ENCODE measurements around the gene SIGLEC9.

Gene SIGLEC9

GRCh38 chr19:51114087-51114729 is 10.5 kb upstream of the SIGLEC9 start:
- no peak for DNase-seq (ENCODE audit: low read depth)
- no peak overlapping the region for H3K4me3 ChIP-seq (ENCODE audit: low read depth, low read length)
- no peak for TF ChIP-seq CTCF (conservative IDR thresholded peaks at IDR 0.05; ENCODE audit: low read depth, low read length)

- DNase-seq (ENCODE audit: low read depth): no peak
- TF ChIP-seq CTCF (conservative IDR thresholded peaks at IDR 0.05; ENCODE audit: low read depth, low read length): no peak
- H3K4me3 ChIP-seq (ENCODE audit: low read depth, low read length): no peak overlapping the region
These were observed 7.9 kb upstream of the SIGLEC9 start for GRCh38 chr19:51116736-51117286.

GRCh38 chr19:51119101-51119500 is 5.6 kb upstream of the SIGLEC9 start:
- no peak overlapping the region for H3K4me3 ChIP-seq (ENCODE audit: low read depth, low read length)
- no peak for DNase-seq (ENCODE audit: low read depth)
- TF ChIP-seq CTCF (conservative IDR thresholded peaks at IDR 0.05; ENCODE audit: low read depth, low read length): no peak

- no peak for TF ChIP-seq CTCF (conservative IDR thresholded peaks at IDR 0.05; ENCODE audit: low read depth, low read length)
- DNase-seq (ENCODE audit: low read depth): peak; percentile 38
- H3K4me3 ChIP-seq (ENCODE audit: low read depth, low read length): no peak overlapping the region
These were observed 5.1 kb upstream of the SIGLEC9 start for GRCh38 chr19:51119611-51120010.

- no peak for TF ChIP-seq CTCF (conservative IDR thresholded peaks at IDR 0.05; ENCODE audit: low read depth, low read length)
- DNase-seq (ENCODE audit: low read depth): no peak
- no peak overlapping the region for H3K4me3 ChIP-seq (ENCODE audit: low read depth, low read length)
These were observed 4.5 kb upstream of the SIGLEC9 start for GRCh38 chr19:51120160-51120559.

GRCh38 chr19:51121257-51121656 is 3.4 kb upstream of the SIGLEC9 start:
- DNase-seq (ENCODE audit: low read depth): no peak
- TF ChIP-seq CTCF (conservative IDR thresholded peaks at IDR 0.05; ENCODE audit: low read depth, low read length): no peak
- no peak overlapping the region for H3K4me3 ChIP-seq (ENCODE audit: low read depth, low read length)
